ENCODE results near the gene FNDC5.

GRCh38 chr1:32868085-32868484 lies 2.6 kb downstream of the FNDC5 start:
- TF ChIP-seq MTF1 (CRISPR knock-in tag; IDR thresholded peaks at IDR 0.05) (no peak), ADNP (CRISPR knock-in tag; IDR thresholded peaks at IDR 0.05) (no peak), ZNF530 (CRISPR knock-in tag; IDR thresholded peaks at IDR 0.05; ENCODE audit: low read depth) (no peak), GTF3A (CRISPR knock-in tag; conservative IDR thresholded peaks at IDR 0.05) (no peak), KDM5A (IDR thresholded peaks at IDR 0.05; ENCODE audit: borderline replicate concordance, low read length) (no peak), CTCF (CRISPR knock-in tag; IDR thresholded peaks at IDR 0.05) (no peak), ZBTB25 (CRISPR knock-in tag; IDR thresholded peaks at IDR 0.05) (no peak), MXI1 (IDR thresholded peaks at IDR 0.05; ENCODE audit: borderline replicate concordance, low read depth, low read length) (no peak), SMAD1 (CRISPR knock-in tag; IDR thresholded peaks at IDR 0.05; ENCODE audit: borderline replicate concordance, low read depth) (no peak)
